Neural cell (in vitro differentiated cells): ENCODE results near the gene L3MBTL4. TPM values are rescaled to one million over a fixed set of nuclear protein-coding genes. Genes with fewer than 3 reads are reported as not detected.

Experiments used
- H2AFZ ChIP-seq: fragments of 200-600, 300-800 bp; sonication (generic), shearing (Covaris generic); 2 replicates; pipeline ENCODE4 v1.6.0; 2014; ENCODE audit warnings: low read depth, mild to moderate bottlenecking, antibody characterized with exemption, low read length, moderate library complexity
- H3F3A ChIP-seq: fragments of 200-600 bp; shearing (Covaris generic); 2 replicates; pipeline ENCODE4 v1.6.1; 2016; ENCODE audit warnings: mild to moderate bottlenecking, moderate library complexity, mixed read lengths, antibody characterized with exemption, low read length; ENCODE audit not compliant: insufficient read depth, poor library complexity, severe bottlenecking
- H3K27ac ChIP-seq: fragments of 200-600, 300-800 bp; sonication (generic), shearing (Covaris generic); 2 replicates; pipeline ENCODE4 v1.5.1; 2014; ENCODE audit warnings: mild to moderate bottlenecking, low read length, moderate library complexity
- H3K27me3 ChIP-seq: fragments of 300-800, 200-600 bp; sonication (generic), shearing (Covaris generic); 2 replicates; pipeline ENCODE4 v1.6.0; 2014; ENCODE audit warnings: mild to moderate bottlenecking, low read depth, low read length, moderate library complexity; ENCODE audit not compliant: insufficient read depth
- H3K36me3 ChIP-seq: fragments of 300-800, 200-600 bp; sonication (generic), shearing (Covaris generic); 2 replicates; pipeline ENCODE4 v1.5.1; 2014; ENCODE audit warnings: mild to moderate bottlenecking, antibody characterized with exemption, low read length, moderate library complexity; ENCODE audit not compliant: insufficient read depth
- H3K4me2 ChIP-seq: fragments of 300-800, 200-600 bp; sonication (generic), shearing (Covaris generic); 2 replicates; pipeline ENCODE4 v1.6.0; 2014; ENCODE audit warnings: mild to moderate bottlenecking, low read length
- H3K4me3 ChIP-seq: fragments of 300-800, 200-600 bp; sonication (generic), shearing (Covaris generic); 2 replicates; pipeline ENCODE4 v1.5.1; 2014; ENCODE audit warnings: mild to moderate bottlenecking, low read length, moderate library complexity
- H3K79me2 ChIP-seq: fragments of 200-600 bp; shearing (Covaris generic); replicated peaks from 2 replicates; pipeline ENCODE4 v1.6.0; 2014; ENCODE audit warnings: mild to moderate bottlenecking, low read length, moderate library complexity; ENCODE audit not compliant: insufficient read depth
- H3K9ac ChIP-seq: fragments of 300-800, 200-600 bp; sonication (generic), shearing (Covaris generic); 2 replicates; pipeline ENCODE4 v1.6.1; 2016; ENCODE audit warnings: mild to moderate bottlenecking, low read length, mixed read lengths
- H3K9me2 ChIP-seq: fragments of 200-600 bp; shearing (Covaris generic); 2 replicates; pipeline ENCODE4 v1.6.1; 2016; ENCODE audit warnings: mild to moderate bottlenecking, low read length, mixed read lengths; ENCODE audit not compliant: insufficient read depth
- H3K9me3 ChIP-seq: fragments of 200-600, 300-800 bp; sonication (generic), shearing (Covaris generic); 2 replicates; pipeline ENCODE4 v1.6.1; 2016; ENCODE audit warnings: mild to moderate bottlenecking, mixed run types, low read length, moderate library complexity, mixed read lengths
- H4K20me1 ChIP-seq: fragments of 200-600 bp; shearing (Covaris generic); 2 replicates; pipeline ENCODE4 v1.6.1; 2016; ENCODE audit warnings: mild to moderate bottlenecking, mixed run types; ENCODE audit not compliant: insufficient read depth
- EP300 ChIP-seq: fragments of 450-650 bp; conservative IDR thresholded peaks from 2 replicates; pipeline ENCODE4 v1.6.1; 2014; ENCODE audit warnings: antibody characterized with exemption, mild to moderate bottlenecking, moderate library complexity; ENCODE audit not compliant: poor library complexity, severe bottlenecking
- EZH2 ChIP-seq: fragments of 200-600, 300-800 bp; shearing (Covaris generic), sonication (generic); IDR thresholded peaks from 2 replicates; pipeline ENCODE4 v1.6.1; 2014; ENCODE audit warnings: antibody characterized with exemption, low read length, borderline replicate concordance, mild to moderate bottlenecking; ENCODE audit not compliant: insufficient read depth, poor library complexity, severe bottlenecking
- MXI1 ChIP-seq: fragments of 450-650 bp; conservative IDR thresholded peaks from 2 replicates; pipeline ENCODE4 v1.6.1; 2014; ENCODE audit warnings: antibody characterized with exemption, mild to moderate bottlenecking; ENCODE audit not compliant: poor library complexity, severe bottlenecking
- POLR2AphosphoS5 ChIP-seq: IDR thresholded peaks from 2 replicates; pipeline ENCODE4 v1.6.1; 2012
- RAD21 ChIP-seq: fragments of 450-650 bp; conservative IDR thresholded peaks from 2 replicates; pipeline ENCODE4 v1.6.1; 2014; ENCODE audit warnings: antibody characterized with exemption, mild to moderate bottlenecking, moderate library complexity
- SMC3 ChIP-seq: fragments of 450-650 bp; conservative IDR thresholded peaks from 2 replicates; pipeline ENCODE4 v1.6.1; 2014; ENCODE audit warnings: antibody characterized with exemption, mild to moderate bottlenecking, moderate library complexity; ENCODE audit not compliant: poor library complexity
- TAF1 ChIP-seq: IDR thresholded peaks from 2 replicates; pipeline ENCODE4 v1.6.1; 2012; ENCODE audit warnings: low read depth
- polyA plus RNA-seq: library from polyadenylated mRNA; depleted of rRNA; stranded (reverse); fragments of >200 nt; gene quantifications from 2 replicates; pipeline ENCODE4 v1.2.3, GENCODE V29; 2014
- TF ChIP-seq, protein P1 (sequence below): IDR thresholded peaks from 2 replicates; pipeline ENCODE4 v1.6.1; 2012; ENCODE audit warnings: borderline replicate concordance
- TF ChIP-seq, protein P2 (sequence below): fragments of 450-650 bp; IDR thresholded peaks from 2 replicates; pipeline ENCODE4 v1.5.1; 2014; ENCODE audit warnings: antibody characterized with exemption, mild to moderate bottlenecking, moderate library complexity; ENCODE audit not compliant: poor library complexity, severe bottlenecking

The L3MBTL4 gene
- polyA plus RNA-seq, 1 donor from 2014 or later = 0.90 TPM

DNA sequence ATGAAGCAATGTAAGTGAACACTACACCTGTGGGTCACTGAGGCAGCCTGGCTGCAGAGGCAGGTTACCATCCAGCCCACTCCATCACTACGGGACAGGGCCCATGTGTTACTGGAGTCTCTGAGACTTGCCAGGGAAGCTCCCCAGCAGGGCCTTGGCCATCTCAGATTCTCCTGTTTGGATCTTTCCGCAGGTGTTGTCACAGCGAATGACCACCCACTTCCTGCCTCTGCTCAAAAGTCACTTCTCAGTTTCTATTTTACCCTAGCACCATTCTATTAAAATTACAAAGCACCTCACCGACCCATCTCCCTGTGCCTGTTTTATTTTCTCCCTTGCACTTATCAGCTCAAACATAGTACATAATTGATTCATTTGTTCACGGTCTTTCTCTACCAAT is 34.5 kb upstream of the L3MBTL4 start:
- no peaks in the 10 kb centered on the region for H3K9me2 ChIP-seq
- H3K36me3 ChIP-seq = no peaks in the 10 kb centered on the region
- H3K4me3 ChIP-seq = no peak overlapping the region
- H3K79me2 ChIP-seq = no peaks in the 10 kb centered on the region
- H3F3A ChIP-seq = no peaks in the 10 kb centered on the region
- H3K9ac ChIP-seq = no peak overlapping the region
- no peaks in the 10 kb centered on the region for H3K27me3 ChIP-seq
- no peak for TF ChIP-seq RAD21
- TF ChIP-seq, protein P1, sequence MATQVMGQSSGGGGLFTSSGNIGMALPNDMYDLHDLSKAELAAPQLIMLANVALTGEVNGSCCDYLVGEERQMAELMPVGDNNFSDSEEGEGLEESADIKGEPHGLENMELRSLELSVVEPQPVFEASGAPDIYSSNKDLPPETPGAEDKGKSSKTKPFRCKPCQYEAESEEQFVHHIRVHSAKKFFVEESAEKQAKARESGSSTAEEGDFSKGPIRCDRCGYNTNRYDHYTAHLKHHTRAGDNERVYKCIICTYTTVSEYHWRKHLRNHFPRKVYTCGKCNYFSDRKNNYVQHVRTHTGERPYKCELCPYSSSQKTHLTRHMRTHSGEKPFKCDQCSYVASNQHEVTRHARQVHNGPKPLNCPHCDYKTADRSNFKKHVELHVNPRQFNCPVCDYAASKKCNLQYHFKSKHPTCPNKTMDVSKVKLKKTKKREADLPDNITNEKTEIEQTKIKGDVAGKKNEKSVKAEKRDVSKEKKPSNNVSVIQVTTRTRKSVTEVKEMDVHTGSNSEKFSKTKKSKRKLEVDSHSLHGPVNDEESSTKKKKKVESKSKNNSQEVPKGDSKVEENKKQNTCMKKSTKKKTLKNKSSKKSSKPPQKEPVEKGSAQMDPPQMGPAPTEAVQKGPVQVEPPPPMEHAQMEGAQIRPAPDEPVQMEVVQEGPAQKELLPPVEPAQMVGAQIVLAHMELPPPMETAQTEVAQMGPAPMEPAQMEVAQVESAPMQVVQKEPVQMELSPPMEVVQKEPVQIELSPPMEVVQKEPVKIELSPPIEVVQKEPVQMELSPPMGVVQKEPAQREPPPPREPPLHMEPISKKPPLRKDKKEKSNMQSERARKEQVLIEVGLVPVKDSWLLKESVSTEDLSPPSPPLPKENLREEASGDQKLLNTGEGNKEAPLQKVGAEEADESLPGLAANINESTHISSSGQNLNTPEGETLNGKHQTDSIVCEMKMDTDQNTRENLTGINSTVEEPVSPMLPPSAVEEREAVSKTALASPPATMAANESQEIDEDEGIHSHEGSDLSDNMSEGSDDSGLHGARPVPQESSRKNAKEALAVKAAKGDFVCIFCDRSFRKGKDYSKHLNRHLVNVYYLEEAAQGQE = no peak
- TF ChIP-seq, protein P2, sequence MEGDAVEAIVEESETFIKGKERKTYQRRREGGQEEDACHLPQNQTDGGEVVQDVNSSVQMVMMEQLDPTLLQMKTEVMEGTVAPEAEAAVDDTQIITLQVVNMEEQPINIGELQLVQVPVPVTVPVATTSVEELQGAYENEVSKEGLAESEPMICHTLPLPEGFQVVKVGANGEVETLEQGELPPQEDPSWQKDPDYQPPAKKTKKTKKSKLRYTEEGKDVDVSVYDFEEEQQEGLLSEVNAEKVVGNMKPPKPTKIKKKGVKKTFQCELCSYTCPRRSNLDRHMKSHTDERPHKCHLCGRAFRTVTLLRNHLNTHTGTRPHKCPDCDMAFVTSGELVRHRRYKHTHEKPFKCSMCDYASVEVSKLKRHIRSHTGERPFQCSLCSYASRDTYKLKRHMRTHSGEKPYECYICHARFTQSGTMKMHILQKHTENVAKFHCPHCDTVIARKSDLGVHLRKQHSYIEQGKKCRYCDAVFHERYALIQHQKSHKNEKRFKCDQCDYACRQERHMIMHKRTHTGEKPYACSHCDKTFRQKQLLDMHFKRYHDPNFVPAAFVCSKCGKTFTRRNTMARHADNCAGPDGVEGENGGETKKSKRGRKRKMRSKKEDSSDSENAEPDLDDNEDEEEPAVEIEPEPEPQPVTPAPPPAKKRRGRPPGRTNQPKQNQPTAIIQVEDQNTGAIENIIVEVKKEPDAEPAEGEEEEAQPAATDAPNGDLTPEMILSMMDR = no peak
- no peak for TF ChIP-seq MXI1
- no peak for TF ChIP-seq POLR2AphosphoS5
- no peak for TF ChIP-seq TAF1
- TF ChIP-seq SMC3 = no peak
- TF ChIP-seq EZH2 = no peak
- no peak for TF ChIP-seq EP300
- no peaks in the 10 kb centered on the region for H4K20me1 ChIP-seq
- H2AFZ ChIP-seq = no peak overlapping the region
- no peak overlapping the region for H3K27ac ChIP-seq
- H3K4me2 ChIP-seq = no peak overlapping the region
- H3K9me3 ChIP-seq = no peaks in the 10 kb centered on the region

DNA sequence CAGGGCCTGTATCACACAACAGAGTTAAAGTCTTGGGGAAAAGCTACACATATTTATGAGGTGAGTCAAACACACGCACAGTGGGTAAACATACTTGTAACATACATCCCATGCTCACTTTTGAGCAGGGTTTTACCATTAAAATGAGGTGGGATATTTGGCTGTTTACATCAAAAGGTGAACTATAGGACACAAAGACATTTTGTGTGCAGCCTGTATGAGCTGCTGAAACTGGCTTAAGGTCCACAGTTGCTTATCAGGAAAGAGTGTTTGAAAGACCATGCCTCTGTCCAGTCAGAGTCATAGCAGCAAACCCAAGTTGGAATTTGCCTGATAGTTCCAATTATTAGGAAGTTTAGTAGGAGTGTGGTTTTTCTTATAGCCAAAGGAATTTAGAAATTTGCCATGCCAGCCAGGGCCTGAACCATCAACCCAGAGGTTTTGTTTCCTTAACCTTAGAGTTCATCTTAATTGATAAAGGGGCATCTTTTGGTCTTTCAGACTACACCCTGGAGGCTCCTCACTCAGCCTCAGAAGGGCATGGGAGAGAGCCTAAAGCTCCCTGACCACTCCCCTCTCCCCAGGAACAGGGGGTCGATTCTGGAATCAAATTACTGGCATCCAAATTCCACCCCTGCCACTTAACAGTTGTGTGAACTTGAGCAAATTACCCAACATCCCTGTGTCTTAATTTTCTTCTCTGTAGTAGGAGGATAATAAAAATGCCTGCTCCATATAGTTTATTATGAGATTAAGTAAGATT is 29.9 kb upstream of the L3MBTL4 start:
- Histone ChIP-seq H3K9me3 (no peaks in the 10 kb centered on the region), H3K9me2 (no peaks in the 10 kb centered on the region), H4K20me1 (no peaks in the 10 kb centered on the region), H3K4me3 (no peak overlapping the region), H3K27me3 (no peaks in the 10 kb centered on the region), H3F3A (no peaks in the 10 kb centered on the region), H3K9ac (no peak overlapping the region), H3K36me3 (no peaks in the 10 kb centered on the region), H3K79me2 (no peaks in the 10 kb centered on the region), H3K4me2 (no peak overlapping the region), H3K27ac (no peak overlapping the region), H2AFZ (no peak overlapping the region)
- TF ChIP-seq, protein P1 = no peak
- no peak for TF ChIP-seq SMC3
- no peak for TF ChIP-seq EZH2
- TF ChIP-seq EP300 = no peak
- no peak for TF ChIP-seq RAD21
- TF ChIP-seq MXI1 = no peak
- no peak for TF ChIP-seq TAF1
- TF ChIP-seq, protein P2 = no peak
- TF ChIP-seq POLR2AphosphoS5 = no peak
